Glutamatergic neuron (in vitro differentiated cells): Measurements from ENCODE around the gene ATP11A. TPM values are rescaled to one million over a fixed set of nuclear protein-coding genes. Genes with fewer than 3 reads are reported as not detected.

ENCODE experiments used
- DNase-seq: peaks from one replicate; pipeline ENCODE4 v3.0.0; 2022
- H3K27ac Mint-ChIP-seq: one replicate; pipeline ENCODE4 v1.8.0; 2020; ENCODE audit warnings: mild to moderate bottlenecking, mixed read lengths, inconsistent platforms; ENCODE audit not compliant: unreplicated experiment
- H3K27me3 Mint-ChIP-seq: one replicate; pipeline ENCODE4 v1.8.0; 2020; ENCODE audit warnings: mild to moderate bottlenecking, moderate library complexity, mixed read lengths, inconsistent platforms; ENCODE audit not compliant: unreplicated experiment
- H3K36me3 Mint-ChIP-seq: one replicate; pipeline ENCODE4 v1.8.0; 2020; ENCODE audit warnings: mild to moderate bottlenecking, mixed read lengths, inconsistent platforms; ENCODE audit not compliant: unreplicated experiment
- H3K4me1 Mint-ChIP-seq: one replicate; pipeline ENCODE4 v1.8.0; 2020; ENCODE audit warnings: mild to moderate bottlenecking, low read depth, mixed read lengths, inconsistent platforms; ENCODE audit not compliant: unreplicated experiment
- H3K4me3 Mint-ChIP-seq: one replicate; pipeline ENCODE4 v1.8.0; 2020; ENCODE audit warnings: mild to moderate bottlenecking, mixed read lengths, inconsistent platforms; ENCODE audit not compliant: unreplicated experiment
- H3K9me3 Mint-ChIP-seq: one replicate; pipeline ENCODE4 v1.8.0; 2020; ENCODE audit warnings: mild to moderate bottlenecking, moderate library complexity, mixed read lengths, inconsistent platforms; ENCODE audit not compliant: unreplicated experiment
- total RNA-seq: library from RNA; stranded (reverse); fragmentation: NEBNext Ultra II Directional; extraction: Animal tissue kit (Norgen Biotek cat#: 25700); gene quantifications from one replicate; pipeline ENCODE4 v1.2.1, GENCODE V29; 2021; ENCODE audit not compliant: unreplicated experiment
- TF ChIP-seq, protein P1 (sequence below): fragments of 200-600 bp; sonication (generic); IDR thresholded peaks from one replicate; pipeline ENCODE4 v1.5.0; 2021; ENCODE audit not compliant: partially characterized antibody, unreplicated experiment

The ATP11A gene
- total RNA-seq, 1 donor from 2014 or later = 127 TPM

DNA sequence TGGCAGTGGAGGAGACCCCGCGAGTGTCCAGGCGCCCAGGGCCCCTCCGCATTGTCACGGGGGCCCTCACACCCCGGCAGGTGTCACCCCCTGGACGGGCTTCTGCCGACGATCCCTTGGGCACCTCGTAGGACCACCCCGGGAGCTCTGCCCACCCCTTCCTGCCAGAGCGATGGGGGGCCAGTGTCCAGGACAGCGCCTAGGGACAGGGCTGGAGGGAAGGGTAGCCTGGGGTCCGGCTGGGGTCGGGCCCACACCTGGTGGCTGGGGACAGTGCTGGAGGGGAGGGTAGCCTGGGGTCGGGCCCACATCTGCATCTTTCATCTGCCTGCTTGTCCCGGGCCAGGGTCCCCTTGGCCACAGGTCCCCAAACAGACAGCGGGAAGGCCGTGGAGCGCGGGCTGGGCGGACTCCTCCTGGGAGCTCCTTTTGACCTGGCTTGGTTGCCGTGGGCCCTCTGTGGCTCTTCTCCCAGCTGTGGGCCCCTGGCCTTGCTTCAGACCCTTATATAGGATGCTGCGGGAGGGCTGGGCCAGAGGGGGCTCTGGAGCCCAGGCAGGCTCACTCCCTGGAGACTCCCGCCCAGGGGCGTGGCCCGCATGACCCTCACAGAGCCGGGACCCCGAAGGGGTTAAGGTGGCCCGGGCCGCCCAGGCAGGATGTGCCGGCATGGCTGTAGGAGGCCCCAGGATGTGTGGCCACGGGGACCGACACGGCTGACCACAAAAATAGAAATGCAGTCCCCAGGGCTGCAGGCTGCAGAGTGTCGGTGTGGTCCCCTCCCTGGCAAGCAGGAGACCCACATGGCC, 205.0 kb downstream of the ATP11A start:
- Mint-ChIP-seq H3K36me3 (no peaks in the 10 kb centered on the region), H3K9me3 (peaks cover 9% of the 10 kb centered on the region), H3K4me1 (peaks cover 26% of the 10 kb centered on the region), H3K4me3 (no peak overlapping the region), H3K27ac (no peak overlapping the region), H3K27me3 (peaks cover 12% of the 10 kb centered on the region)
- DNase-seq = peak; percentile 29
- TF ChIP-seq, protein P1, sequence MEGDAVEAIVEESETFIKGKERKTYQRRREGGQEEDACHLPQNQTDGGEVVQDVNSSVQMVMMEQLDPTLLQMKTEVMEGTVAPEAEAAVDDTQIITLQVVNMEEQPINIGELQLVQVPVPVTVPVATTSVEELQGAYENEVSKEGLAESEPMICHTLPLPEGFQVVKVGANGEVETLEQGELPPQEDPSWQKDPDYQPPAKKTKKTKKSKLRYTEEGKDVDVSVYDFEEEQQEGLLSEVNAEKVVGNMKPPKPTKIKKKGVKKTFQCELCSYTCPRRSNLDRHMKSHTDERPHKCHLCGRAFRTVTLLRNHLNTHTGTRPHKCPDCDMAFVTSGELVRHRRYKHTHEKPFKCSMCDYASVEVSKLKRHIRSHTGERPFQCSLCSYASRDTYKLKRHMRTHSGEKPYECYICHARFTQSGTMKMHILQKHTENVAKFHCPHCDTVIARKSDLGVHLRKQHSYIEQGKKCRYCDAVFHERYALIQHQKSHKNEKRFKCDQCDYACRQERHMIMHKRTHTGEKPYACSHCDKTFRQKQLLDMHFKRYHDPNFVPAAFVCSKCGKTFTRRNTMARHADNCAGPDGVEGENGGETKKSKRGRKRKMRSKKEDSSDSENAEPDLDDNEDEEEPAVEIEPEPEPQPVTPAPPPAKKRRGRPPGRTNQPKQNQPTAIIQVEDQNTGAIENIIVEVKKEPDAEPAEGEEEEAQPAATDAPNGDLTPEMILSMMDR = no peak

DNA sequence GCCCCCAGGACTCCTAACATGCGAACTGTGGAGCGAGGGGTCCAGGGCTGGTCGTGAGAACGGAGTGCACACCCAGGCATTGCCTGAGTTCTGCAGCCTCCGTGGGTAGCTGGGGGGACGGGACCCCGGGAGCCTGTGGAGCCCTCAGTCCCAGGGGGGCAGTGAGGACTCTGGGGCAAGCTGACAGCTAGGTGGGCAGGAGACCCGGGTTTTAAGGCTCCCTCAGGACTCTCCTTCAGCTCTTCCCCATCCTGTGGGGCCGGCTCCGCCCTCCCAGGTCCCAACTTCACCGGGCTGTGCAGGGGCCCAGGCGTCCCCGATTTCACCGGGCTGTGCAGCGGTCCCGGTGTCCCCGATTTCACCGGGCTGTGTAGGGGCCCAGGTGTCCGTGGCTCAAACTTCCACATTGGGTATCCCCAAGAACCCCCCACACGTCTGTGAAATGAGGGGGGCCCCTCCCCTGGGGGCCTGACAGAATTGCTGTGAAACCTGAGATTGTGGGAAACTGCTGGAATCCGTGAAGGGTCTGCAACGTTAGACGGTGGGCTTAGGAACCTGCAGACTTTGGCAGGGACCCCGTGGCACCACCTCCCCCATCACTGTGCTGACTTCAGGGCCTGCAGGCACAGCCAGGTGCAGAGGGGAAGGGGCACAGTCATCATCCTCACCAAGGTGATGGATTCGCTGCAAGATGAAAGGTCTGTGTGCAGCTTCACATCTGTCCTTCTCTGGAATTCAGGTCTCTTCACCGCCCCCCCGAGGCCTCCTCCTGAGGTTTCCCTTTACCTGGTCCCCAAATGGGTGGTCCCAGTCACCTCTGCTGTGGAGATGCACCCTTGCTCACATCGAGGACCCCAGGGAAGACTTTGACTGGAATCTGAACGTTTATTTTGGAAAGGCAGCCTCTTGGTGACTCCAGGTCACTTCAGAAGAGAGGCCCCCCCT, 206.0 kb downstream of the ATP11A start:
- DNase-seq = peak; percentile 18
- Mint-ChIP-seq H3K4me1 (peaks cover 27% of the 10 kb centered on the region), H3K9me3 (peaks cover 9% of the 10 kb centered on the region), H3K27me3 (peaks cover 14% of the 10 kb centered on the region), H3K36me3 (no peaks in the 10 kb centered on the region), H3K4me3 (no peak overlapping the region), H3K27ac (no peak overlapping the region)
- TF ChIP-seq, protein P1 = no peak

DNA sequence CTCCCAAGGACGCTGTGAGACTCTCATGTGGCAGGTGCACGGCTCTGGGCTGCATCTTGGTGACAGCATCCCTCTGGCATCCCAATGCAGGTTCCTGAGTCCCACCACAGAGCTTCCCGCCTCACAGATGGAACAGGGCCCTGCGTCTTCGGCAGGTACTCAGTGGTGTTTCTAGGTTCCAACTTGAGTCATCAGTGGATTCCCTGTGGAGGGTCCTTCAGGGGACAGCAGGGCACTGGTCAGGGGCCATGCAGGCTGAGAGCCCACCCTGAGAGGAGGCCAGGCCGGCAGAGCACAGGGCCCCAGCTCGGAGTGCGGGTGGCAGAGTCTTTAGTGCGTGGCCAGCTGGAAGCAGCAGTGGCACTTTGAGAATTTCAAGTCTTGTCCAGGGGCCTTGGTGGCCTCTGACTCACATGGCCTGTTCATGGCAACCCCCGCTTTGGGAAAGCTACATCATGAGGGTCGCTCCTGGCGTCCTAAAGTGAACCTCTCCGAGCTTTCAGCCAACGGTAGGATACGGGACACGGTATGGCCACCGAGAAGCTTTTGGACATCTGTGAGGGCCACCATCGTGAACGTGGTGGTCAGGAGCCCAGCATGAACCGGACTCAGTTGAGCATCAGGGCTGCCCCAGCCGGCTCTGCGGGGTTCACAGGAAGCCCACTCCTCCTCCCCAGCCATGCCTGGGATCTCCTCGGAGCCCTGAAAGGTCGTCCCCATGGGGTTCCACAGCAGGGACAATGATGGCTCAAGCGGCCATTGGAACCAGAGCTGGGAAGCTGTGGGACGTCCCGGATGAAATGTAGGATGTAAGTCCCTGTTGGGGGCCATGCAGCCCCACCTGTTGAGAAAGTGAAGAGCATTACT, 207.1 kb downstream of the ATP11A start:
- DNase-seq = peak; percentile 10
- TF ChIP-seq, protein P1 = no peak
- H3K27ac Mint-ChIP-seq = no peak overlapping the region
- peaks cover 13% of the 10 kb centered on the region for H3K9me3 Mint-ChIP-seq
- peaks cover 6% of the 10 kb centered on the region for H3K36me3 Mint-ChIP-seq
- no peak overlapping the region for H3K4me3 Mint-ChIP-seq
- H3K4me1 Mint-ChIP-seq = peaks cover 24% of the 10 kb centered on the region
- peaks cover 14% of the 10 kb centered on the region for H3K27me3 Mint-ChIP-seq

DNA sequence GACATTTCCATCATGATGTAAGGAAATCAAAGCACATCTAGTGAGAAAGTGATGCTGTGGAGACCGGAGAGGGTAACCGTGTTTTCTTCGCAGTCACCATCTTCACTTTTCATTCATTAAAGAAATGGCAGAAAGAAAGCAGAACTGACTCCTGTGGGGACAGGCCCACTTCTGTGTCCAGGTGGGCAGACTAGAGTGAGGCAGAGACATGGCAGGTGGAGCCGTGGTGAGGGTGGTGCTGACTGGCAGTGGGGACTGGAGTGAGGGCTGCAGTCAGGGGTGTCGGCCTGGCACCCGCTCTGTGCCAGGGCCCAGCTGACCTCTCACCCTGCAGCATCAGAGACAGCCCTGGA, 207.7 kb downstream of the ATP11A start:
- peaks cover 14% of the 10 kb centered on the region for H3K27me3 Mint-ChIP-seq
- peaks cover 6% of the 10 kb centered on the region for H3K36me3 Mint-ChIP-seq
- H3K27ac Mint-ChIP-seq = no peak overlapping the region
- H3K4me1 Mint-ChIP-seq = peaks cover 19% of the 10 kb centered on the region
- DNase-seq = no peak
- no peak overlapping the region for H3K4me3 Mint-ChIP-seq
- TF ChIP-seq, protein P1 = no peak
- H3K9me3 Mint-ChIP-seq = peaks cover 13% of the 10 kb centered on the region
